Right lobe of liver (tissue), 6 donors: ENCODE data around the gene TARP.
"Not testable (repeated sequence)": the region's sequence is repeated elsewhere in the genome, so short reads cannot be mapped to it uniquely, and the experiment has no call there.

Experiments used
- ATAC-seq, 4 donors: fragments of 200-7000 bp; cut with Tn5 transposase; one replicate each; pipeline ENCODE4 v1.9.1; 2020; ENCODE audit warnings: mild to moderate bottlenecking in 4 of 4, moderate library complexity in 4 of 4
- DNase-seq, 3 donors: peaks; one replicate each; pipeline ENCODE4 v3.0.0-alpha.2; 2020
- H3K27ac ChIP-seq, 3 donors: fragments of 200-600 bp; one replicate each; pipeline ENCODE4 v1.8.0; 2022
- H3K27me3 ChIP-seq, 2 donors: fragments of 200-600 bp; one replicate each; pipeline ENCODE4 v1.8.0; 2022
- H3K36me3 ChIP-seq, 4 donors: fragments of 200-600 bp; sonication (generic) in 1 of 4; one replicate each; pipeline versions ENCODE4 v1.5.1 to v1.8.0; 2017 to 2022; ENCODE audit warnings: control low read depth in 1 of 4
- H3K4me1 ChIP-seq, 4 donors: fragments of 200-600 bp; sonication (generic) in 1 of 4; one replicate each; pipeline versions ENCODE4 v1.5.1 to v1.8.0; 2017 to 2022; ENCODE audit warnings: control low read depth in 1 of 4
- H3K4me3 ChIP-seq, 3 donors: fragments of 200-600 bp; one replicate each; pipeline ENCODE4 v1.8.0; 2022
- H3K9me3 ChIP-seq, 4 donors: fragments of 200-600 bp; sonication (generic) in 1 of 4; one replicate each; pipeline versions ENCODE4 v1.5.1 to v1.8.0; 2017 to 2022; ENCODE audit warnings: control low read depth in 1 of 4
- POLR2A ChIP-seq: fragments of 450-650 bp; IDR thresholded peaks from one replicate; pipeline ENCODE4 v1.6.1; 2017; ENCODE audit warnings: antibody characterized with exemption, mild to moderate bottlenecking
- WGBS: methylation state at CpG from one replicate; pipeline ENCODE4 v1.1.6; 2018; ENCODE audit warnings: low coverage, low lambda C conversion rate; ENCODE audit not compliant: insufficient coverage; ENCODE audit errors: missing lambda C conversion rate; 5-methylcytosine and 5-hydroxymethylcytosine counted together
- intact Hi-C, 2 donors: fragments of 100-400 bp; cut with DNase I; formaldehyde crosslinking; loops; one replicate each; pipeline versions ENCODE4 v1.11.2 to v1.14.1; 2022
- TF ChIP-seq, protein P1 (sequence below), 4 donors: fragments of 200-600 bp in 3 of 4; fragments of 450-650 bp in 1 of 4; IDR thresholded peaks; one replicate each; pipeline versions ENCODE4 v1.5.1 to v1.8.0; 2016 to 2022; ENCODE audit warnings: antibody characterized with exemption in 4 of 4, mild to moderate bottlenecking in 2 of 4
- donor health status: DM: no; HTN: yes; CAD: no.
- donor health status: DM: no; HTN: no; CAD: no.
- donor health status: DM: no; HTN: no; CAD: no.
- donor health status: DM: no; HTN: yes; CAD: no.
- donor health status: DM: no; HTN: yes; CAD: no.

The TARP gene

GRCh38 chr7:38235606-38236005 lies 37.8 kb downstream of the TARP start:
- no peak for ATAC-seq
- intact Hi-C loops = no loop called here
- H3K36me3 ChIP-seq = peaks cover 0 to 4% (median 0%) of the 10 kb centered on the region in 4 donors
- no peak overlapping the region for H3K4me3 ChIP-seq
- no peaks in the 10 kb centered on the region for H3K27me3 ChIP-seq
- no peak for TF ChIP-seq POLR2A
- TF ChIP-seq, protein P1, sequence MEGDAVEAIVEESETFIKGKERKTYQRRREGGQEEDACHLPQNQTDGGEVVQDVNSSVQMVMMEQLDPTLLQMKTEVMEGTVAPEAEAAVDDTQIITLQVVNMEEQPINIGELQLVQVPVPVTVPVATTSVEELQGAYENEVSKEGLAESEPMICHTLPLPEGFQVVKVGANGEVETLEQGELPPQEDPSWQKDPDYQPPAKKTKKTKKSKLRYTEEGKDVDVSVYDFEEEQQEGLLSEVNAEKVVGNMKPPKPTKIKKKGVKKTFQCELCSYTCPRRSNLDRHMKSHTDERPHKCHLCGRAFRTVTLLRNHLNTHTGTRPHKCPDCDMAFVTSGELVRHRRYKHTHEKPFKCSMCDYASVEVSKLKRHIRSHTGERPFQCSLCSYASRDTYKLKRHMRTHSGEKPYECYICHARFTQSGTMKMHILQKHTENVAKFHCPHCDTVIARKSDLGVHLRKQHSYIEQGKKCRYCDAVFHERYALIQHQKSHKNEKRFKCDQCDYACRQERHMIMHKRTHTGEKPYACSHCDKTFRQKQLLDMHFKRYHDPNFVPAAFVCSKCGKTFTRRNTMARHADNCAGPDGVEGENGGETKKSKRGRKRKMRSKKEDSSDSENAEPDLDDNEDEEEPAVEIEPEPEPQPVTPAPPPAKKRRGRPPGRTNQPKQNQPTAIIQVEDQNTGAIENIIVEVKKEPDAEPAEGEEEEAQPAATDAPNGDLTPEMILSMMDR (IDR thresholded peaks at IDR 0.05) = no peak
- H3K9me3 ChIP-seq = no peaks in the 10 kb centered on the region
- 39% methylated on average over 4 of the region's 4 CpGs for WGBS
- H3K4me1 ChIP-seq = no peaks in the 10 kb centered on the region
- DNase-seq = no peak
- H3K27ac ChIP-seq = no peak overlapping the region

- H3K9me3 ChIP-seq, ATAC-seq, intact Hi-C loops, H3K4me1 ChIP-seq, DNase-seq, H3K4me3 ChIP-seq, H3K27ac ChIP-seq, H3K36me3 ChIP-seq, H3K27me3 ChIP-seq: not testable (repeated sequence)
- 75% methylated on average over 11 of the region's 11 CpGs for WGBS
These were observed 38.7 kb downstream of the TARP start for GRCh38 chr7:38234759-38235158.

GRCh38 chr7:38232502-38233366 lies 40.7 kb downstream of the TARP start:
- peaks cover 0 to 11% (median 5%) of the 10 kb centered on the region in 4 donors for H3K36me3 ChIP-seq
- TF ChIP-seq, protein P1 (IDR thresholded peaks at IDR 0.05) = no peak
- TF ChIP-seq POLR2A = no peak
- no peaks in the 10 kb centered on the region for H3K9me3 ChIP-seq
- 51% methylated on average over 11 of the region's 11 CpGs for WGBS
- no peaks in the 10 kb centered on the region for H3K4me1 ChIP-seq
- intact Hi-C loops = no loop called here
- ATAC-seq = peak; percentile 48 to 73 (median 70)
- H3K4me3 ChIP-seq = no peak overlapping the region
- H3K27me3 ChIP-seq = no peaks in the 10 kb centered on the region
- H3K27ac ChIP-seq = no peak overlapping the region
- DNase-seq = no peak

GRCh38 chr7:38229884-38230642 lies 43.4 kb downstream of the TARP start:
- ATAC-seq = no peak
- WGBS = 75% methylated on average over 6 of the region's 6 CpGs
- TF ChIP-seq, protein P1 (IDR thresholded peaks at IDR 0.05) = no peak
- TF ChIP-seq POLR2A = no peak
- DNase-seq = no peak
- Histone ChIP-seq H3K27me3 (no peaks in the 10 kb centered on the region), H3K36me3 (peaks cover 0 to 11% (median 5%) of the 10 kb centered on the region in 4 donors), H3K4me1 (no peaks in the 10 kb centered on the region), H3K9me3 (no peaks in the 10 kb centered on the region), H3K4me3 (no peak overlapping the region), H3K27ac (no peak overlapping the region)
- intact Hi-C loops = loop anchor here in 1 of 2 donors (10.0 kb wide), 2 partner anchors 125 to 335 kb away; no protein-coding TSS in a partner anchor

GRCh38 chr7:38229386-38229785 lies 44.0 kb downstream of the TARP start:
- H3K36me3 ChIP-seq = peaks cover 0 to 12% (median 7%) of the 10 kb centered on the region in 4 donors
- ATAC-seq (no peak), DNase-seq (no peak)
- no peak overlapping the region for H3K4me3 ChIP-seq
- WGBS = 86% methylated on average over 4 of the region's 6 CpGs
- intact Hi-C loops = loop anchor here in 1 of 2 donors (10.0 kb wide), 2 partner anchors 125 to 335 kb away; no protein-coding TSS in a partner anchor
- no peak for TF ChIP-seq POLR2A
- TF ChIP-seq, protein P1 (IDR thresholded peaks at IDR 0.05) = no peak
- H3K27ac ChIP-seq = no peak overlapping the region
- no peaks in the 10 kb centered on the region for H3K9me3 ChIP-seq
- no peaks in the 10 kb centered on the region for H3K4me1 ChIP-seq
- H3K27me3 ChIP-seq = no peaks in the 10 kb centered on the region
